Gastroesophageal sphincter (tissue), 3 donors: ENCODE results near the gene PLXNB1.

Experiments
- EP300 ChIP-seq: sonication (generic); formaldehyde crosslinking; IDR thresholded peaks from one replicate; pipeline ENCODE4 v1.6.1; 2017; ENCODE audit warnings: antibody characterized with exemption, mild to moderate bottlenecking
- POLR2A ChIP-seq, 2 donors: fragments of 450-650 bp; IDR thresholded peaks; one replicate each; pipeline ENCODE4 v1.6.1; 2017; ENCODE audit warnings: antibody characterized with exemption in 2 of 2, mild to moderate bottlenecking in 2 of 2, moderate library complexity in 1 of 2
- POLR2AphosphoS5 ChIP-seq: sonication (generic); formaldehyde crosslinking; IDR thresholded peaks from one replicate; pipeline ENCODE4 v1.6.1; 2017; ENCODE audit warnings: antibody characterized with exemption
- TF ChIP-seq, protein P1 (sequence below), 4 experiments: fragments of 200-600 bp in 2 of 4; fragments of 450-650 bp in 2 of 4; sonication (generic) in 1 of 4; IDR thresholded peaks; one replicate each; pipeline ENCODE4 v1.5.1; 2017 to 2019; ENCODE audit warnings: antibody characterized with exemption in 4 of 4, mild to moderate bottlenecking in 2 of 4, moderate library complexity in 2 of 4

- peak; percentile 19 for TF ChIP-seq POLR2AphosphoS5
- no peak for TF ChIP-seq POLR2A (IDR thresholded peaks at IDR 0.05)
- TF ChIP-seq, protein P1, sequence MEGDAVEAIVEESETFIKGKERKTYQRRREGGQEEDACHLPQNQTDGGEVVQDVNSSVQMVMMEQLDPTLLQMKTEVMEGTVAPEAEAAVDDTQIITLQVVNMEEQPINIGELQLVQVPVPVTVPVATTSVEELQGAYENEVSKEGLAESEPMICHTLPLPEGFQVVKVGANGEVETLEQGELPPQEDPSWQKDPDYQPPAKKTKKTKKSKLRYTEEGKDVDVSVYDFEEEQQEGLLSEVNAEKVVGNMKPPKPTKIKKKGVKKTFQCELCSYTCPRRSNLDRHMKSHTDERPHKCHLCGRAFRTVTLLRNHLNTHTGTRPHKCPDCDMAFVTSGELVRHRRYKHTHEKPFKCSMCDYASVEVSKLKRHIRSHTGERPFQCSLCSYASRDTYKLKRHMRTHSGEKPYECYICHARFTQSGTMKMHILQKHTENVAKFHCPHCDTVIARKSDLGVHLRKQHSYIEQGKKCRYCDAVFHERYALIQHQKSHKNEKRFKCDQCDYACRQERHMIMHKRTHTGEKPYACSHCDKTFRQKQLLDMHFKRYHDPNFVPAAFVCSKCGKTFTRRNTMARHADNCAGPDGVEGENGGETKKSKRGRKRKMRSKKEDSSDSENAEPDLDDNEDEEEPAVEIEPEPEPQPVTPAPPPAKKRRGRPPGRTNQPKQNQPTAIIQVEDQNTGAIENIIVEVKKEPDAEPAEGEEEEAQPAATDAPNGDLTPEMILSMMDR (IDR thresholded peaks at IDR 0.05): peak in 3 of 4 experiments; percentile 98 to 99 (median 99)
- no peak for TF ChIP-seq EP300
Measured at GRCh38 chr3:48435774-48436476, 6.0 kb upstream of the PLXNB1 start.
